Hematopoietic multipotent progenitor cell (in vitro differentiated cells): Measurements from ENCODE around the gene DLGAP1. TPM values are rescaled to one million over a fixed set of nuclear protein-coding genes. Genes with fewer than 3 reads are reported as not detected.

ENCODE experiments used
- DNase-seq, 3 donors: peaks; one replicate each; pipeline ENCODE4 v3.0.0-alpha.2; 2011 to 2015; ENCODE audit warnings: low read depth in 2 of 3, low spot score in 2 of 3
- total RNA-seq: library from RNA; depleted of rRNA; stranded (reverse); fragments of >200 nt; gene quantifications from one replicate; pipeline ENCODE4 v1.2.3, GENCODE V29; 2012

Gene DLGAP1
- total RNA-seq, 1 donor: 0.27 TPM

GRCh38 chr18:3966246-3966641, 488.9 kb downstream of the DLGAP1 start:
- no peak for DNase-seq

DNA sequence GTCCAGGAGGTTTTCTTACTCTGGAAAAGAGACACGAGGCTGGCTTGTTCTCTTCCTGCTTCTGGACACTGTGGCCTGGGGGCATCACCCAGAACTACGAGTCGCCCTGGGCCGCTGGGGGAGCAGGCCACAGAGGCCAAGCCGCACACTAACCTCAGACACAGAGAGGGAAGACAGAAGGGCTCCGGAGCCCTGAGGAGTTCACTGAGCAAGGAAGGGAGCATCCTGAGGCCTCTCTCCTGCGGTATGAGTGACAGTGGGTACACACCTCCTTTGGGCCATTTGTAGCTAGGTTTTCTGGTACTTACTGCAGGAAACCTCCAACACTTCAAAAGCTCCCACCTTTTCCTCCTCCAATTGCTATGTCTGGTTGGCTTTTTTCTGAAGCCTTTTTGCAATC, 494.1 kb downstream of the DLGAP1 start:
- no peak for DNase-seq

DNA sequence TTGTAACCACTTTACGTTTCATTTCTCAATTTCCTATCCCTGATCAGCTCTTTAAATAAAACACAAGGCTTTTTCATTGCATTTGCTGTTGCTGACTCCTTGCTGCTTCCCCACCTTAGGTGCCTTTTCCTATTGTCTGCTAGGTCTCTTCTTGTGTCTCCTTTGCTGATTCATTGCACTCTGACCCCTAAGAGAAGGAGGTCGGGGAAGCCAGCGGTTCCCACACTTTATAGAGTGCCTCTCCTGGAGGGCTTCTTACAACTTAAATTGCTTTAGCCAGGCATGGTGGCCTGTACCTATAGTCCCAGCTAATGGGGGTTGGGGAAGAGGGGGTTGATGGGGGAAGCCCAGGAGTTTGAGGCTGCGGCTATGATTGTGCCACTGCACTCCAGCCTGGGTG, 495.0 kb downstream of the DLGAP1 start:
- no peak for DNase-seq

GRCh38 chr18:3952031-3952430, 503.1 kb downstream of the DLGAP1 start:
- DNase-seq: no peak

GRCh38 chr18:3950668-3951404, 504.3 kb downstream of the DLGAP1 start:
- no peak for DNase-seq

DNA sequence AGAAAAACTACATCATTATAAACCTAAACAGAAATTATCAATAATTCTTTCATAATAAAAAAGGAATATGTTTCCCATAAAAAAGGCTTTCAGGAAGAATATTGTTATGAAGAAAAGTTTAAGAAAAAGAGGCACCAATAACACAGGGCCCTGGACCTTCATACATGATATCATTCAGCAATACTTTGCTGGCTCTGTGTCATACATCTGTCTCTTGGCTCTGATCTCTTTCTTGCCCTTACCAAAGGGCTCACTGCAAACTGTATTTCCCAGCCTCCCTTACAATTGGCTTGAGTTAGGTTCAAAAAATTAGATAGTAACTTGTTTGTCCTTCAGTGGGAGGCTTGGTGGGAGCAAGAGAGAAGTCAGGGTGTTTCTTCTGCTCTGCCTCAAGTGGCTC, 506.1 kb downstream of the DLGAP1 start:
- DNase-seq: no peak

GRCh38 chr18:3947383-3947782, 507.7 kb downstream of the DLGAP1 start:
- DNase-seq: no peak

GRCh38 chr18:3935305-3935704, 519.8 kb downstream of the DLGAP1 start:
- no peak for DNase-seq

DNA sequence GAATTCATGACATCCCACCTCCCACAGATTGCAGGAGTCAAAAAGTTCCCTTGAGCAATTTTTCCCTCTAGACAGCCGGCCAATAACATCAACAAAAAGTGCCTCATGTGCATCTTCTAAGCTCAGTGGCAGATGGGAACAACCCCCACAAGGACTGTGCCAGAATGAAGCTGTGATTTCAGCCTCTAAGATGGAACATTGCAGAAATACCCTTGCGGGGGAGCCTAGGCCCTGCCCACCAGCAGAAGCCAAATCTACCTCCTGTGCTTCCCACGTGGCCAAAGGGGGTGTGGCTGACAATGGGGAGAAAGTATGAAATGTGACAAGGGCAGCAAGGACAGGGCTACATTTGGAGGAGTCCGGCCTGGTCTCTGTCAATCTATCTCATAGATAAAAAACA, 522.8 kb downstream of the DLGAP1 start:
- no peak for DNase-seq

DNA sequence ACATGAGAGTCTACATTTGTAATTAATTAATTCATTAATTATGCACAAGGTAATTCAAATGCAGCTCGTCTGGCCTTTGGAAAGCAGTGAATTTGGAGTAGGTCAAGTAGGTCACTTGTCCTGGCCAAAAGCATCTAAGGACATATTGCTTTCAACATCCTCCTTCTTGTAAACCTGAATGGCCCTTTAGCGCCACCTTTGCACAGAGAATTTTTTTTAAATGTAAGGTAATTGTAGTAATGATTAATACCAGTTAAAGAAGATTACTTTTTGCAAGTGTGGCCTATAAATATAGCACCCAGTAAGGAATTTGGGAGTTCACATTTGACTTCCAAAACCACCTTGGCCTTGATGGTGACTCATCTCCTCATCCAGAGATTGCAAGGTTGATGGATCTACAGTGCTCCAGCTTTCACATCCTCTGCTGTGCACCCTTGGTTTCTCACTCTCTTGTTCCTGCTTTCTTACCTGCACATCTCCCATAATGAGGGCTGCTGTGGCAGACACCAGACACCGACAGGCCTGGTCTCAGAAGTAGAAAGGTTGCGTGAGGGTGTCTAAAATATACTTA, 523.5 kb downstream of the DLGAP1 start:
- DNase-seq: no peak

GRCh38 chr18:3931013-3931315, 524.1 kb downstream of the DLGAP1 start:
- no peak for DNase-seq

DNA sequence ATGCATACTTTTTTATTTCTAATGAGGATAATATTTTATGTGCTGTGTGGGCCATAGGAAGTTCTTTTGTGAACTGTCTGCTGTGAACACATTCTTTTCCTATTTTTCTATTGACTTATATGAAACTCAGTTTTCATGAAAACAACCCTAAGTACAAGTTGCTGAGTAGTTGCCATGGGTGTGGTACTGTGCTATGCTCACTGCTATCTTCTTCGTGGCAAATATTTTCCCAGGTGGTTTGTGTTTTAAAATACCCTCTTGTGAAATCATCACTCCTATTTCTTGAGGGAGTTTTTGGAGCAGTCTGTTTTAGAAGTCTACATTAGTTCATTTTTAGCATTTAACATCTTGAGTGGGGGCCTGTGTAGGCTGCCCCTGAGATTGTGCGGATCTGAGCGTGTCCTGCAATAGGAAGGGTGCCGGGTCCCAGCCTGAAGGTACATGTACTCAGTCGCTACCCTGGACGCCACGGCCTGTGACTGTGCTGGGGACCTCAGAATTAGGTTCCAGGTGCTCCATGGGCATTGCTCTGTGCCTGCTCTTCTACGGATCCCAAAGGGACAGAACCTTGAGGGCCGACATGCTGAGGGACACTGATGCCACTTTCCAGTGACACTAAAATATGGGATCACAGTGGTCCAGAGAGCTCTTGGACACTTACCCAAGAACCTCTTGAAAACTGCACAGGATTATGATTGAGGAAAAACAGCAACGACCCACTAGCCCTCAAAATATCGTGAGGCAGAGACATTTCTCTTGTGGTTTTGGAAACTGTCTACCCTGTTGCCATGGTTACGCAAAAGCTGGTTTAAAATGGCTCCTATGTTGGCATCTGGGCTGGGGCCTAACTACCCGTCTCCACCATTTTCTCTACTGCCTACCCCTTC, 524.7 kb downstream of the DLGAP1 start:
- no peak for DNase-seq

DNA sequence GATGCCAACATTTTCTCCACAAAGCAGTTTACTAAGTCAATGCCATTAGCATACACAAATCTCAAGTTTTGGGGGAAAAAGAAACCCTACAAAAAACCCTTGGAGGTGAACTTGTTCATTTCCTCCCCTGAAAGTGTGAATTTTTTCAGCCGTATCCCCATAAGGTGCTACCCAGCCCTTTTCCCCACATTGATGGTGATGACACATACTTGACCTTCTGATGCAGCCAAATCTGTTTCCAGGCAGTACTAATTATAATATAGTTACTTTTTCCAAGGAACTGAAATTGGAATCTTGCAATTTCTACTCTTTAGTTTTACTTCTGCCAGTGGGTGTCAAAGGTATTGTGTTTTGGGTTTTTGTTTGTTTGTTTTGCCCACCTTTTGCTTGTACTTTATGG, 530.7 kb downstream of the DLGAP1 start:
- no peak for DNase-seq

- DNase-seq: no peak
Measured at GRCh38 chr18:3923750-3924149, 531.4 kb downstream of the DLGAP1 start.

- no peak for DNase-seq
Measured at GRCh38 chr18:3921826-3922225, 533.3 kb downstream of the DLGAP1 start.

DNA sequence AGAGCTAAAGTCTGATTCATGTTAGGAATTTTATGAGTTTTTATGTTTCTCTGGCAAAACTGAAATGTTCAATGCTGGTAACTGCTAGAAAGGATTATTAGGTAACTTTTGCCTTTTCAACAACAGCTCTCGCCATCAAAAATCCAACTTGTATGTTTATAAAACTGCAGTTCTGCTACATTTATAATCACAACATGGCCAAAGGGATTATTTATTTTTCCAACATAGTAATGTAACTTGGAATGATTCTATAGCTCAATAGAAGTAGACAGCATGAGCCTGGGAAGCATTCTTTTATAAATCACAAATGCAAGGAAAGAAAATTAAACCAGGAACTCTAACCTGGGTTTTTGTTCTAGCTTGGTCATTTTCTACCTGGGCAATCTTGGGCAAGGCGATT, 534.3 kb downstream of the DLGAP1 start:
- no peak for DNase-seq

DNA sequence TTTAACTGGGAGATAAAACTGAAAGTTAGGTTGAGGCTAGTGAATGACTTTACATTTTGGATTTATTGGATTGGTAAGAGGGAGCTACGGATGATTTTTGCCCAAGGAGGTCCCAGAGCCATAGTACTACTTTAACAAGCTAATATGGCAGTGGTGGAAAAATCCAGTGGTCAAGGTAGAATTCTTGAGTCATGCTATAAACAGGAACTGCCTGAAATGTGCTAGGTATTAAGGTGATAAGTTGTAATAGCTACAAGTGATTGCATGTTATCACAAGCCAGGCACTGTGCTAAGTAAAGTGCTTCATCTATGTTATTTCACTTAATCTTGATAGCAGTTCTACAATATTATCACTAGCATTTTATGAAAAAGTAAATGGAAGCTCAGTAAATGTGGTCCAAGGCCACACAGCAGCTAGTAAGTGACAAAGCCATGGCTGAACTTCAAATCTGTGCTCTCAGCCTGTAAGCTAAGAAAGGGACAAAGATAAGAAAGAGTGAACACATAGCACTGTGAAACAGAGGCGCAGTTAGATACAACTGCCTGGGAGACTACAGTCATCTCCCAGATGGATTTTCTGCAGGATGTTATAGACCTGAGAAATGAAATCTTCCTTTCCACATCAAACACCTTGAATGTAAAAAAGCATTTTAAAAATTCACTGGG, 535.6 kb downstream of the DLGAP1 start:
- DNase-seq: no peak

DNA sequence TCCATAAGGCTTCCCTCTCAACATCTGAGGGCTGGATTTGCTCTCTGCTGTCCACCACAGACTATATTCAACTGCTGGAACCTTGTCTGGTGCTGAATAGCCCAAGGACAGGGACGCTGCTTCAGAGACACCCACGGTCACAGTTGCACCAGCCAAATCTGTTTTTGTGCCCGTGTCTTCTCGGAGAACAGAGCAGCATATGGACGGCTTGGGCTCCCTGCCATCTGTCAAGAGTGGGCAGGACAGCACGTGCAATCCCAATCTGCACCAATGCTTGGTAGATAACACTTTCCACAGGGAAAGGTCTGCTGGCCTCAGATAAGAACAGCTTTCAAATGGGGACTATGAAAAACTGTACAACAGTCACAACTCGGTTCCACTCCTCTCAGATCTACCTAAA, 539.0 kb downstream of the DLGAP1 start:
- DNase-seq: peak in 2 of 3 donors; percentile 39 to 55

- DNase-seq: no peak
Measured at GRCh38 chr18:3914833-3915610, 540.1 kb downstream of the DLGAP1 start.

DNA sequence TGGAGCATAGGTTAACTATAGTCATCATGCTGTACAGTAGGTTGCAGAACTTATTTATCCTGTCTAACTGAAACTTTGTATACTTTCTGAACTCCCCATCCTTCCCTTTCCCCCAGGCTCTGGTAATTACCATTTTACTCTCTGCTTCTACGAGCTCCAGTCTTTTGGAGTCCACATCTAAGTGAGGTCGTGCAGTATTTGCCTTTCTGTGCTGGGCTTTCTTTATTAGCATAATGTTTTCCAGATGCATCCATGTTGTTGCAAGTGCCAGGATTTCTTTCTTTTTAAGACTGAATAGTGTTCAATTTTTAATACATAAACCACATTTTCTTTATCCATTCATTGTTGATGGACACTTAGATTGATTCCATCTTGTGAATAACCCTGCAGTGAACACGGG, 541.0 kb downstream of the DLGAP1 start:
- no peak for DNase-seq

DNA sequence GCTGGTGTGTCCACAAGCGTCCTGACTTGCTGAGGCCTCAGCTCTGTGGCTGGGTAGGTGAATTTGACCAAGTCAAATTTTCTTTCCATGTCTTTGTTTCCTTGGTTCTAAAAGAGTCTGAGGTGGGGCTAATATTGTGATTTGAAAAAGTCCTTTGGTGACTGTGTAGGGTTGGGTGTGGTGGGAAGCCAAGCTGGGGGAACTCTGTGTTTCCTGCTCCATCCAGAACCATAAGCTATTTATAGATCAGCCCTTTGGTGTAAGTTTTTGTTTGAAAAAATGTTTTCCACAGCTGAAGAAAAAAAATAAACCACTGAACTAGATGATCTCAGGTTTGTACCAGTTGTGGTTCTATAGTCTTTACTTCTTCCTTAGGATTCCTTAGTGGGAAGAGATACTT, 542.4 kb downstream of the DLGAP1 start:
- no peak for DNase-seq
